Measurements from ENCODE around the gene AFF2. TPM values are rescaled to one million over a fixed set of nuclear protein-coding genes. Genes with fewer than 3 reads are reported as not detected.

The AFF2 gene
- total RNA-seq, 1 experiment from 2014 or later: 0.16 TPM

DNA sequence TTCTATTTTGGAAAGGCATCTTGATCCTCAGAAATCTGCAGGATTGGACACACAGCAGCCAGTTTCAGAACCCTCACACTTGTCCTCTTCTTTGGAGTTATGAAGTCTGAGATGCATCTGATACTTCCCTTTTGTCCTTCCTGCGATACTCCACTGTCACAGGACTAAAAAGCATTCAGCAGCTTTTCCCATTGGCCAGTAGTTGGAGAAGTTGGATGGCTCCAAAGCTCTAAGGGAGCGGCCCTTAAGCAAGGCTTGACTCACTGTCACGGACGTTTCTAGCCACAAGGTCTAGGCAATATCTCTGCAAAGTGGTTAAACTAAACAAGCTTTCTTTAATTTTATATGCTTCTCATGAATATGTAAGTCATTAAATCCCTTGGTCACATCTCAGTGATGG lies 417.0 kb downstream of the AFF2 start:
- Mint-ChIP-seq H3K27me3 (ENCODE audit: insufficient read depth, unreplicated experiment) (no peaks in the 10 kb centered on the region), H3K36me3 (ENCODE audit: insufficient read depth, unreplicated experiment) (no peaks in the 10 kb centered on the region), H3K4me1 (ENCODE audit: low read depth, unreplicated experiment) (no peaks in the 10 kb centered on the region), H3K27ac (ENCODE audit: unreplicated experiment) (no peak overlapping the region), H3K4me3 (ENCODE audit: unreplicated experiment) (no peak overlapping the region), H3K9me3 (ENCODE audit: unreplicated experiment) (no peaks in the 10 kb centered on the region)
- H3K27me3 ChIP-seq (replicated peaks; ENCODE audit: control insufficient read depth, insufficient read depth, low read length): no peaks in the 10 kb centered on the region
- TF ChIP-seq, protein P1, sequence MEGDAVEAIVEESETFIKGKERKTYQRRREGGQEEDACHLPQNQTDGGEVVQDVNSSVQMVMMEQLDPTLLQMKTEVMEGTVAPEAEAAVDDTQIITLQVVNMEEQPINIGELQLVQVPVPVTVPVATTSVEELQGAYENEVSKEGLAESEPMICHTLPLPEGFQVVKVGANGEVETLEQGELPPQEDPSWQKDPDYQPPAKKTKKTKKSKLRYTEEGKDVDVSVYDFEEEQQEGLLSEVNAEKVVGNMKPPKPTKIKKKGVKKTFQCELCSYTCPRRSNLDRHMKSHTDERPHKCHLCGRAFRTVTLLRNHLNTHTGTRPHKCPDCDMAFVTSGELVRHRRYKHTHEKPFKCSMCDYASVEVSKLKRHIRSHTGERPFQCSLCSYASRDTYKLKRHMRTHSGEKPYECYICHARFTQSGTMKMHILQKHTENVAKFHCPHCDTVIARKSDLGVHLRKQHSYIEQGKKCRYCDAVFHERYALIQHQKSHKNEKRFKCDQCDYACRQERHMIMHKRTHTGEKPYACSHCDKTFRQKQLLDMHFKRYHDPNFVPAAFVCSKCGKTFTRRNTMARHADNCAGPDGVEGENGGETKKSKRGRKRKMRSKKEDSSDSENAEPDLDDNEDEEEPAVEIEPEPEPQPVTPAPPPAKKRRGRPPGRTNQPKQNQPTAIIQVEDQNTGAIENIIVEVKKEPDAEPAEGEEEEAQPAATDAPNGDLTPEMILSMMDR (IDR thresholded peaks at IDR 0.05; ENCODE audit: insufficient read depth in 1 of 2, low read depth in 1 of 2, low read length in 1 of 2, severe bottlenecking in 1 of 2, unreplicated experiment in 1 of 2): no peak
- intact Hi-C loops (cut with micrococcal nuclease; ENCODE audit: unreplicated experiment): no loop called here
- no TSS peak for BruUV-seq (replicated peaks)
- ChIA-PET POLR2A (no interaction called here), CTCF (no interaction called here)
- H3K36me3 ChIP-seq (ENCODE audit: control insufficient read depth, insufficient read depth, low read length): no peaks in the 10 kb centered on the region
- DNase-seq: no peak
- no peaks in the 10 kb centered on the region for H3K9me3 ChIP-seq
- H3K4me3 ChIP-seq (ENCODE audit: low read depth, low read length): no peak overlapping the region
- no peaks in the 10 kb centered on the region for H3K4me1 ChIP-seq

GRCh38 chrX:148923631-148924030 lies 423.2 kb downstream of the AFF2 start:
- no TSS peak for BruUV-seq (replicated peaks)
- Histone ChIP-seq H3K36me3 (ENCODE audit: control insufficient read depth, insufficient read depth, low read length) (no peaks in the 10 kb centered on the region), H3K27me3 (replicated peaks; ENCODE audit: control insufficient read depth, insufficient read depth, low read length) (no peaks in the 10 kb centered on the region), H3K4me1 (no peaks in the 10 kb centered on the region), H3K9me3 (no peaks in the 10 kb centered on the region), H3K4me3 (ENCODE audit: low read depth, low read length) (no peak overlapping the region)
- no peak for DNase-seq
- intact Hi-C loops (cut with micrococcal nuclease; ENCODE audit: unreplicated experiment): no loop called here
- Mint-ChIP-seq H3K4me1 (ENCODE audit: low read depth, unreplicated experiment) (no peaks in the 10 kb centered on the region), H3K27ac (ENCODE audit: unreplicated experiment) (no peak overlapping the region), H3K27me3 (ENCODE audit: insufficient read depth, unreplicated experiment) (no peaks in the 10 kb centered on the region), H3K36me3 (ENCODE audit: insufficient read depth, unreplicated experiment) (no peaks in the 10 kb centered on the region), H3K9me3 (ENCODE audit: unreplicated experiment) (no peaks in the 10 kb centered on the region), H3K4me3 (ENCODE audit: unreplicated experiment) (no peak overlapping the region)
- ChIA-PET CTCF (no interaction called here), POLR2A (no interaction called here)
- TF ChIP-seq, protein P1 (IDR thresholded peaks at IDR 0.05; ENCODE audit: insufficient read depth in 1 of 2, low read depth in 1 of 2, low read length in 1 of 2, severe bottlenecking in 1 of 2, unreplicated experiment in 1 of 2): no peak

DNA sequence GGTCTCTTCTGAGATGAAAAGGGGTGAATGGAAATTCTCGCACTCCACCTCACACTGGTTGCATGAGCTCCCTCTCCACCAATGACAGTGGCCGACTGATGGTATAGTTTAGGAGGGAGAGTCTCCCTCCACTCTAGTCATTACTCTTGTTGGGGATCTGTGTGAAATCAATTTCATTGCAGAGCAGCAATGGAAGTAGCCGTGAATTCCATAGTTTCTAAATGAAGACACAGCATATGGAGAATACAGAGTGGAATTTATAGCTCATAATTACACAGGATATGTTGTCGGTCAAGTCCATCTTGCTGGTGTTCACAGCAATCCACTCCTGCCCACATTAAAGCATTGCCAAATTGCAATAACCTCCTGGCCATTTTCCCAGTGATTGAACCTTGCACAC lies 426.0 kb downstream of the AFF2 start:
- ChIA-PET POLR2A (no interaction called here), CTCF (no interaction called here)
- H3K27ac Mint-ChIP-seq (ENCODE audit: unreplicated experiment): no peak overlapping the region
- H3K4me1 Mint-ChIP-seq (ENCODE audit: low read depth, unreplicated experiment): no peaks in the 10 kb centered on the region
- H3K36me3 ChIP-seq (ENCODE audit: control insufficient read depth, insufficient read depth, low read length): no peaks in the 10 kb centered on the region
- H3K27me3 ChIP-seq (replicated peaks; ENCODE audit: control insufficient read depth, insufficient read depth, low read length): no peaks in the 10 kb centered on the region
- H3K36me3 Mint-ChIP-seq (ENCODE audit: insufficient read depth, unreplicated experiment): no peaks in the 10 kb centered on the region
- no peaks in the 10 kb centered on the region for H3K9me3 ChIP-seq
- no peaks in the 10 kb centered on the region for H3K27me3 Mint-ChIP-seq (ENCODE audit: insufficient read depth, unreplicated experiment)
- intact Hi-C loops (cut with micrococcal nuclease; ENCODE audit: unreplicated experiment): no loop called here
- no TSS peak for BruUV-seq (replicated peaks)
- H3K9me3 Mint-ChIP-seq (ENCODE audit: unreplicated experiment): no peaks in the 10 kb centered on the region
- TF ChIP-seq, protein P1 (IDR thresholded peaks at IDR 0.05; ENCODE audit: insufficient read depth in 1 of 2, low read depth in 1 of 2, low read length in 1 of 2, severe bottlenecking in 1 of 2, unreplicated experiment in 1 of 2): no peak
- no peaks in the 10 kb centered on the region for H3K4me1 ChIP-seq
- no peak overlapping the region for H3K4me3 Mint-ChIP-seq (ENCODE audit: unreplicated experiment)
- no peak overlapping the region for H3K4me3 ChIP-seq (ENCODE audit: low read depth, low read length)
- no peak for DNase-seq
